Gastroesophageal sphincter (tissue), 3 donors: Measurements from ENCODE around the gene TMA7.

ENCODE experiments used
- EP300 ChIP-seq: sonication (generic); formaldehyde crosslinking; IDR thresholded peaks from one replicate; pipeline ENCODE4 v1.6.1; 2017; ENCODE audit warnings: antibody characterized with exemption, mild to moderate bottlenecking
- POLR2A ChIP-seq, 2 donors: fragments of 450-650 bp; IDR thresholded peaks; one replicate each; pipeline ENCODE4 v1.6.1; 2017; ENCODE audit warnings: antibody characterized with exemption in 2 of 2, mild to moderate bottlenecking in 2 of 2, moderate library complexity in 1 of 2
- POLR2AphosphoS5 ChIP-seq: sonication (generic); formaldehyde crosslinking; IDR thresholded peaks from one replicate; pipeline ENCODE4 v1.6.1; 2017; ENCODE audit warnings: antibody characterized with exemption
- TF ChIP-seq, protein P1 (sequence below), 4 experiments: fragments of 200-600 bp in 2 of 4; fragments of 450-650 bp in 2 of 4; sonication (generic) in 1 of 4; IDR thresholded peaks; one replicate each; pipeline ENCODE4 v1.5.1; 2017 to 2019; ENCODE audit warnings: antibody characterized with exemption in 4 of 4, mild to moderate bottlenecking in 2 of 4, moderate library complexity in 2 of 4

DNA sequence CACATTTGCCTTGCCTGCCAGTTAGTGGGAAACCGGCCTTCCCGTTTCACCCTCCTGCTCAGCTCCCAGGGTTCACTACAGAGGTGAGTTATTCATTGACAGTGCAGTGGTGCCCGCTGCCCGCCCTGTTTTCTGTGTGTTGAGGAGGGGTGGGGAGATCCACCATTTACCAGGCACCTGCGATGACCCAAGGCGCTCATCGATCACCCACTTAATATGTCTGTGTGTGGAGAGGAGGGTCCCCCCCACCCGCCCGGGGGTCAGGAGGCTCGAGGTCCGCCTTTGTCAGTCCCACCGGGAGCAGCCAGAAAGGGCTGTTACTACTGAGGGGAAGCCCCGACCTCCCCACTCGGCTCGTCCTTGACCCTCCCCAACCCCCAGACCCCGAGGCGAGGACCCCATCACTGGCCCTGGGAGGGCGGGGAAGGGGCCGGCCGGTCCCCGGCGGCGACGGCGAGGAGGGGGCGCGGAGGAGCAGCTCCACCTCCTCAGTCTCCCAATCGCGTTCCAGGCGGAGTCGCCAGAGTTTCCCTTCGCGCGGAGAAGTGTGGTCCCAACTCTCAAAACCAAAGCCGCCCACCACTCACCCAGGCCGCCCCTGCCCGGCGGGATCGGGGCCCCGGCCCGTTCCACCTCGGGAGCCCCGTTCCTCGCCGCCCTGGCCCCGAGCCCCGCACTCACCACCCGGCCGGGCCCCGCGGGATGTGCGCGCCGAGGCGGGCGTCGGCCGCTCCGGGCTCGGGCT is 11.3 kb upstream of the TMA7 start:
- TF ChIP-seq, protein P1, sequence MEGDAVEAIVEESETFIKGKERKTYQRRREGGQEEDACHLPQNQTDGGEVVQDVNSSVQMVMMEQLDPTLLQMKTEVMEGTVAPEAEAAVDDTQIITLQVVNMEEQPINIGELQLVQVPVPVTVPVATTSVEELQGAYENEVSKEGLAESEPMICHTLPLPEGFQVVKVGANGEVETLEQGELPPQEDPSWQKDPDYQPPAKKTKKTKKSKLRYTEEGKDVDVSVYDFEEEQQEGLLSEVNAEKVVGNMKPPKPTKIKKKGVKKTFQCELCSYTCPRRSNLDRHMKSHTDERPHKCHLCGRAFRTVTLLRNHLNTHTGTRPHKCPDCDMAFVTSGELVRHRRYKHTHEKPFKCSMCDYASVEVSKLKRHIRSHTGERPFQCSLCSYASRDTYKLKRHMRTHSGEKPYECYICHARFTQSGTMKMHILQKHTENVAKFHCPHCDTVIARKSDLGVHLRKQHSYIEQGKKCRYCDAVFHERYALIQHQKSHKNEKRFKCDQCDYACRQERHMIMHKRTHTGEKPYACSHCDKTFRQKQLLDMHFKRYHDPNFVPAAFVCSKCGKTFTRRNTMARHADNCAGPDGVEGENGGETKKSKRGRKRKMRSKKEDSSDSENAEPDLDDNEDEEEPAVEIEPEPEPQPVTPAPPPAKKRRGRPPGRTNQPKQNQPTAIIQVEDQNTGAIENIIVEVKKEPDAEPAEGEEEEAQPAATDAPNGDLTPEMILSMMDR (IDR thresholded peaks at IDR 0.05) = no peak
- TF ChIP-seq EP300 = no peak
- peak; percentile 78 for TF ChIP-seq POLR2AphosphoS5
- peak; percentile 74 to 92 for TF ChIP-seq POLR2A (IDR thresholded peaks at IDR 0.05)
